HG03103 (cell line): ENCODE results near the gene PGA5.

Experiments
- ATAC-seq: cut with Tn5 transposase; IDR thresholded peaks from one replicate; pipeline ENCODE4 v1.9.1; 2021; ENCODE audit warnings: low read depth; ENCODE audit not compliant: unreplicated experiment

PGA5 gene

GRCh38 chr11:61290905-61291690 is 50.1 kb downstream of the PGA5 start:
- ATAC-seq = no peak

GRCh38 chr11:61292356-61292755 is 51.4 kb downstream of the PGA5 start:
- no peak for ATAC-seq

- ATAC-seq = peak; percentile 32
Measured at GRCh38 chr11:61293867-61294716, 53.1 kb downstream of the PGA5 start.

DNA sequence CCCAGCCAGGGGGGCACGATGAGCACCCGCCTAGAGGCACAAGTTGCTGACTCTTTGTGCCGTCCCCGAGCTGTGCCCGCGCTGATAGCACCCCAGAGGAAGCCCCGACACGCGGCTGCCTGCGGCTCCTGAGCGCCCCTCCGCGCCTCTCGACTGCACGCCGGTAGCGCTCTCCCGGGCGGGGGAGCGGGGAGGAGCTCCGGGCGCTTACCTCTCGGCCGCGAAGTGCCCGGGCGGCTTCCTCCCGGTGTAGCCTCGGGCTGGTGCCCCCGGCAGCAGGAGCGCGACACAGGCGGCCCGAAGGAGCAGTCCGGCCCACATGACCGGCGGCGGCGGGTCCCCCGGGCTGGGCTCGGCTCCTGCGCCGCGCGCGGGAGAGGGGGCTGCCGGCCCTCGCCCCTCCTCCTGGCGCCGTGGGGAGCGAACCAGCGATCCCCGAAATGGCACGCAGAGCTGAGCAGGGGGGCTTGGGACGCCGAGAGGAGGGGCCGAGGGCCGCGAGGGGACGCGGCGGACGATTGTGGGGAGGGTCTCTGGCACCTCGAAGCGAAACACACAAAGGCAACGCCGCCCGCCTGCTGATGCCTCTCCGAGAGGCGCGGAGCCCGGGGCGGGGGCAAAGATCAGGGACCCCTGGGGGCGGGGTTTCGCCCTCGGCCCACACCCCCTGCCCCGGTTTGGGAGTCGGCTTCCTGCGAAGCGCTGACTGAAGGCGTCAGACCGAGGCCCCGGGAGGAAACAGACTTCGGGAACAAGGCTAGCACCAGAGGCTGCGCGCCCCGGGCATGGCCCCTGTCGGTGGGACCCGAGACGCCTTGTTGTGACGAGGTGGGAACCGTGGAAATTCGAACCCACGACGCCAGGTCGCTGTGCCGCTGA is 54.0 kb downstream of the PGA5 start, which contains the start of gene VWCE:
Gene VWCE, minus strand, starts transcription at position 600 of the 879 bp plus-strand sequence. Its CDS starts 279 bp downstream, at position 321.
- peak; percentile 58 for ATAC-seq

- ATAC-seq = no peak
Measured at GRCh38 chr11:61295596-61295926, 54.6 kb downstream of the PGA5 start.

DNA sequence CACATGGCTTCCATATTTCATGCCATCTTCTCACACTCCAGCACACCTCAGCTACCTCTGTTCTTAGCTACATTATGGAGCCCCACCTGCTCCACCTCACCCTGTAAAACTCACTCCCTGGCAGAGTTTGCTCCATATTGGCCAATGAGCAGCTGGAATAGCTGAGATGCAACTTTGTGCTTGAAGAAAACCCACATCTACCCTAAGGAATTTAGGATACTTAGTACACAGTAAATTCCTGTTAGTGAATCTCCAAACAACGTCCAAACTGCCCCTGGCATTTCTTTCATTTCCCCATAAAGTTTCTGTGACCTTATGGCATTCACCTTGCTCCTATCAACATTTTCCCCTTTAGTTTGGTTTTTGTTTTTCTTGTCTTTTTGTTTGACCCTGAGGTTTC is 56.4 kb downstream of the PGA5 start:
- no peak for ATAC-seq

- ATAC-seq = no peak
Measured at GRCh38 chr11:61297746-61298145, 56.8 kb downstream of the PGA5 start.

- no peak for ATAC-seq
Measured at GRCh38 chr11:61298663-61299244, 57.8 kb downstream of the PGA5 start.
